Fibroblast of lung (primary cell): ENCODE results near the gene DNAJB6. TPM values are rescaled to one million over a fixed set of nuclear protein-coding genes. Genes with fewer than 3 reads are reported as not detected.
A peak's percentile ranks its signal among the peaks of the same experiment; 100 is the strongest.

Experiments
- DNase-seq, 2 donors: peaks; one replicate each; pipeline versions ENCODE4 v3.0.0 to v3.0.0-alpha.2; 2010; ENCODE audit warnings: low read depth in 2 of 2
- H2AFZ ChIP-seq: 2 replicates; pipeline ENCODE4 v1.5.1; 2012; ENCODE audit warnings: low read length, control low read depth, inconsistent platforms
- H3K27ac ChIP-seq: 2 replicates; pipeline ENCODE4 v1.5.1; 2011; ENCODE audit warnings: low read length, control low read depth; ENCODE audit not compliant: insufficient read depth
- H3K27me3 ChIP-seq: 2 replicates; pipeline ENCODE4 v1.5.1; 2011; ENCODE audit warnings: mild to moderate bottlenecking, low read length; ENCODE audit not compliant: control insufficient read depth, insufficient read depth
- H3K36me3 ChIP-seq: 2 replicates; pipeline ENCODE4 v1.5.1; 2011; ENCODE audit warnings: low read length; ENCODE audit not compliant: control insufficient read depth, insufficient read depth
- H3K4me1 ChIP-seq: 2 replicates; pipeline ENCODE4 v1.5.1; 2011; ENCODE audit warnings: low read length; ENCODE audit not compliant: control insufficient read depth, insufficient read depth; ENCODE audit errors: extremely low read depth
- H3K4me2 ChIP-seq: 2 replicates; pipeline ENCODE4 v1.5.1; 2011; ENCODE audit warnings: low read length, control low read depth; ENCODE audit not compliant: insufficient read depth; ENCODE audit errors: extremely low read depth
- H3K4me3 ChIP-seq, 4 experiments: fragments of 200-600 bp in 1 of 4; sonication (generic) in 1 of 4; replicated peaks in 1 of 4; 2 replicates each; pipeline ENCODE4 v1.5.1; 2011 to 2016; ENCODE audit warnings: low read length in 4 of 4, low read depth in 3 of 4, mild to moderate bottlenecking in 3 of 4, control low read depth in 2 of 4, inconsistent platforms in 1 of 4, mixed read lengths in 1 of 4; ENCODE audit not compliant: insufficient read depth in 1 of 4; ENCODE audit errors: control extremely low read depth in 1 of 4
- H3K79me2 ChIP-seq: 2 replicates; pipeline ENCODE4 v1.5.1; 2012; ENCODE audit warnings: mild to moderate bottlenecking, low read length, inconsistent platforms; ENCODE audit not compliant: control insufficient read depth, insufficient read depth
- H3K9ac ChIP-seq: 2 replicates; pipeline ENCODE4 v1.5.1; 2011; ENCODE audit warnings: mild to moderate bottlenecking, low read length, control low read depth; ENCODE audit not compliant: insufficient read depth
- H3K9me3 ChIP-seq: 2 replicates; pipeline ENCODE4 v1.5.1; 2012; ENCODE audit warnings: low read depth, low read length; ENCODE audit not compliant: control insufficient read depth, insufficient read depth
- H4K20me1 ChIP-seq: 2 replicates; pipeline ENCODE4 v1.5.1; 2011; ENCODE audit warnings: low read length; ENCODE audit not compliant: control insufficient read depth, insufficient read depth; ENCODE audit errors: extremely low read depth
- CTCF ChIP-seq, 2 donors: IDR thresholded peaks in 1 of 2; conservative IDR thresholded peaks in 1 of 2; 1 replicate in 1 of 2; 2 replicates in 1 of 2; pipeline ENCODE4 v1.5.1; 2011 to 2012; ENCODE audit warnings: low read length in 2 of 2, control low read depth in 1 of 2, inconsistent platforms in 1 of 2, low read depth in 1 of 2, mild to moderate bottlenecking in 1 of 2
- EZH2 ChIP-seq: IDR thresholded peaks from 2 replicates; pipeline ENCODE4 v1.5.1; 2012; ENCODE audit warnings: low read length, control low read depth, mild to moderate bottlenecking; ENCODE audit errors: missing control alignments
- polyA plus RNA-seq, 2 donors: library from polyadenylated mRNA; depleted of rRNA in 1 of 2; stranded (reverse) in 1 of 2; unstranded in 1 of 2; fragments of >200 nt; gene quantifications; 2 replicates each; pipeline ENCODE4 v1.2.1, GENCODE V29; 2011 to 2012; ENCODE audit warnings: missing spikeins in 1 of 2
- total RNA-seq: library from RNA; depleted of rRNA; stranded (reverse); fragments of >200 nt; gene quantifications from 2 replicates; pipeline ENCODE4 v1.2.1, GENCODE V29; 2014

DNAJB6 gene
- total and polyA plus RNA-seq, 2 donors (not counting 1 experiment from before 2014, with no cell fraction given): 86.2 to 117 TPM

GRCh38 chr7:157335236-157335635, 1.6 kb upstream of the DNAJB6 start:
- Histone ChIP-seq H3K27me3 (no peaks in the 10 kb centered on the region), H3K27ac (no peak overlapping the region), H3K4me2 (no peak overlapping the region), H3K9me3 (no peaks in the 10 kb centered on the region), H3K36me3 (no peaks in the 10 kb centered on the region), H4K20me1 (no peaks in the 10 kb centered on the region), H3K4me1 (no peaks in the 10 kb centered on the region), H3K4me3 (no peak overlapping the region), H3K79me2 (peaks cover 28% of the 10 kb centered on the region), H3K9ac (no peak overlapping the region), H2AFZ (no peak overlapping the region)
- no peak for DNase-seq
- no peak for TF ChIP-seq EZH2
- TF ChIP-seq CTCF (conservative IDR thresholded peaks at IDR 0.05 in 1 of 2, IDR thresholded peaks at IDR 0.05 in 1 of 2; ENCODE audit: low read depth in 1 of 2, low read length in 2 of 2): no peak

- H3K27me3 ChIP-seq: no peaks in the 10 kb centered on the region
- peak overlapping the region; percentile 90 for H3K27ac ChIP-seq
- peak overlapping the region; percentile 65 to 89 (median 70) for H3K4me3 ChIP-seq
- peaks cover 3% of the 10 kb centered on the region for H4K20me1 ChIP-seq
- H3K36me3 ChIP-seq: no peaks in the 10 kb centered on the region
- H3K4me2 ChIP-seq: peak overlapping the region; percentile 85
- TF ChIP-seq EZH2 (no peak), CTCF (conservative IDR thresholded peaks at IDR 0.05 in 1 of 2, IDR thresholded peaks at IDR 0.05 in 1 of 2; ENCODE audit: low read depth in 1 of 2, low read length in 2 of 2) (no peak)
- no peaks in the 10 kb centered on the region for H3K9me3 ChIP-seq
- DNase-seq: no peak
- no peaks in the 10 kb centered on the region for H3K4me1 ChIP-seq
- H3K9ac ChIP-seq: peak overlapping the region; percentile 87
- peaks cover 36% of the 10 kb centered on the region for H3K79me2 ChIP-seq
- peak overlapping the region; percentile 79 for H2AFZ ChIP-seq
Observed at GRCh38 chr7:157335991-157336382, 817 bp upstream of the DNAJB6 start.

GRCh38 chr7:157337316-157338149, 729 bp downstream of the DNAJB6 start:
- H3K9me3 ChIP-seq: no peaks in the 10 kb centered on the region
- H3K36me3 ChIP-seq: no peaks in the 10 kb centered on the region
- DNase-seq: peak; percentile 56 to 66
- peaks cover 3% of the 10 kb centered on the region for H4K20me1 ChIP-seq
- H3K4me2 ChIP-seq: peak overlapping the region; percentile 83
- H3K9ac ChIP-seq: peak overlapping the region; percentile 87
- peaks cover 50% of the 10 kb centered on the region for H3K79me2 ChIP-seq
- H2AFZ ChIP-seq: no peak overlapping the region
- H3K4me3 ChIP-seq: peak overlapping the region; percentile 68 to 89 (median 78)
- no peaks in the 10 kb centered on the region for H3K27me3 ChIP-seq
- no peak for TF ChIP-seq EZH2
- TF ChIP-seq CTCF (conservative IDR thresholded peaks at IDR 0.05 in 1 of 2, IDR thresholded peaks at IDR 0.05 in 1 of 2; ENCODE audit: low read depth in 1 of 2, low read length in 2 of 2): no peak
- H3K27ac ChIP-seq: peak overlapping the region; percentile 72
- no peaks in the 10 kb centered on the region for H3K4me1 ChIP-seq
